GM12891 (cell line): ENCODE data around the gene PDCL2.

ENCODE experiments used
- POLR2A ChIP-seq: IDR thresholded peaks from 2 replicates; pipeline ENCODE4 v1.6.1; 2011; ENCODE audit warnings: low read depth, low read length, control low read depth
- POLR2AphosphoS5 ChIP-seq: IDR thresholded peaks from 2 replicates; pipeline ENCODE4 v1.6.1; 2011; ENCODE audit warnings: low read depth, low read length, control low read depth
- SPI1 ChIP-seq: IDR thresholded peaks from 2 replicates; pipeline ENCODE4 v1.6.1; 2011; ENCODE audit warnings: low read depth, low read length, control low read depth

GRCh38 chr4:55610381-55610780, 18.3 kb upstream of the PDCL2 start:
- TF ChIP-seq SPI1: no peak
- no peak for TF ChIP-seq POLR2AphosphoS5
- TF ChIP-seq POLR2A: no peak
